GM12891 (cell line): ENCODE measurements around the gene PGC.

Source experiments
- PAX5 ChIP-seq: IDR thresholded peaks from 2 replicates; pipeline ENCODE4 v1.6.1; 2011; ENCODE audit warnings: low read length, moderate library complexity, mild to moderate bottlenecking; ENCODE audit not compliant: insufficient read depth, severe bottlenecking
- POLR2A ChIP-seq: IDR thresholded peaks from 2 replicates; pipeline ENCODE4 v1.6.1; 2011; ENCODE audit warnings: low read depth, low read length, control low read depth
- POLR2AphosphoS5 ChIP-seq: IDR thresholded peaks from 2 replicates; pipeline ENCODE4 v1.6.1; 2011; ENCODE audit warnings: low read depth, low read length, control low read depth
- POU2F2 ChIP-seq: IDR thresholded peaks from 2 replicates; pipeline ENCODE4 v1.6.1; 2011; ENCODE audit warnings: low read depth, mild to moderate bottlenecking, control low read depth, low read length, moderate library complexity
- TAF1 ChIP-seq: IDR thresholded peaks from 2 replicates; pipeline ENCODE4 v1.6.1; 2011; ENCODE audit warnings: low read depth, low read length, control low read depth

- TF ChIP-seq POLR2A: no peak
- no peak for TF ChIP-seq POU2F2
- TF ChIP-seq POLR2AphosphoS5: no peak
- no peak for TF ChIP-seq PAX5
- TF ChIP-seq TAF1: no peak
Measured at GRCh38 chr6:41692730-41693129, 54.5 kb downstream of the PGC start.
